ENCODE measurements around the gene AKT3.
"Not testable (repeated sequence)": the region's sequence is repeated elsewhere in the genome, so short reads cannot be mapped to it uniquely, and the experiment has no call there.

The AKT3 gene

DNA sequence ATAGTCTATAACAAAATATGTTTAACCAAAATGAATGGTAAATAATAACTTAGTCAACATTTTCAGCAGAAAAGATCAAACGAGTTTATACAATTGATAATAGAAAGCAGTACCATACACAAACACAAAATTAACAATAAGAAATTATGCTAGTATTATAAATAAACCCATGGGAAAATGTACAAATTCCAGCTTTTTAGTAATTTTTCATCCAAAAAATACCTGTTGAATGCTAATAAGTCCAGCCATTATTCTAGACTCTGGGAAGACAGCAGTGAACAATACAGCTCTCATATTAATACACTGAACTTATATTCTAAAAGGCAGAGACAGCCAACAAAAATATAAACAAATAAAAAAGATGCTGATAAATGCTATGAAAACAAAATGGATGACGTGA is 66.3 kb downstream of the AKT3 start:
- Mint-ChIP-seq H3K4me1 (ENCODE audit: low read depth) (peaks cover 16% of the 10 kb centered on the region), H3K27ac (peak overlapping the region; percentile 43), H3K27me3 (no peaks in the 10 kb centered on the region), H3K4me3 (no peak overlapping the region), H3K9me3 (ENCODE audit: low read depth) (no peaks in the 10 kb centered on the region), H3K36me3 (peaks cover 11% of the 10 kb centered on the region)

DNA sequence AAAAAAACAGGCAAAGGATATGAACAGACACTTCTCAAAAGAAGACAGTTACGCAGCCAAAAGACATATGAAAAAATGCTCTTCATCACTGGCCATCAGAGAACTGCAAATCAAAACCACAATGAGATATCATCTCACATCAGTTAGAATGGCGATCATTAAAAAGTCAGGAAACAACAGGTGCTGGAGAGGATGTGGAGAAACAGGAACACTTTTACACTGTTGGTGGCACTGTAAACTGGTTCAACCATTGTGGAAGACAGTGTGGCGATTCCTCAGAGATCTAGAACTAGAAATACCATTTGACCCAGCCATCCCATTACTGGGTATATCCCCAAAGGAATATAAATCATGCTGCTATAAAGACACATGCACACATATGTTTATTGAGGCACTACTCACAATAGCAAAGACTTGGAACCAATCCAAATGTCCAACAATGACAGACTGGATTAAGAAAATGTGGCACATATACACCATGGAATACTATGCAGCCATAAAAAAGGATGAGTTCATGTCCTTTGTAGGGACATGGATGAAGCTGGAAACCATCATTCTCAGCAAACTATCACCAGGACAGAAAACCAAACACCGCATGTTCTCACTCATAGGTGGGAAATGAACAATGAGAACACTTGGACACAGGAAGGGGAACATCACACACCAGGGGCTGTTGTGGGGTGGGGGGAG is 77.5 kb downstream of the AKT3 start:
- H3K27ac Mint-ChIP-seq, H3K27me3 Mint-ChIP-seq, H3K4me3 Mint-ChIP-seq: not testable (repeated sequence)
- Mint-ChIP-seq H3K9me3 (ENCODE audit: low read depth) (peaks cover 21% of the 10 kb centered on the region), H3K36me3 (peaks cover 36% of the 10 kb centered on the region), H3K4me1 (ENCODE audit: low read depth) (peaks cover 12% of the 10 kb centered on the region)

DNA sequence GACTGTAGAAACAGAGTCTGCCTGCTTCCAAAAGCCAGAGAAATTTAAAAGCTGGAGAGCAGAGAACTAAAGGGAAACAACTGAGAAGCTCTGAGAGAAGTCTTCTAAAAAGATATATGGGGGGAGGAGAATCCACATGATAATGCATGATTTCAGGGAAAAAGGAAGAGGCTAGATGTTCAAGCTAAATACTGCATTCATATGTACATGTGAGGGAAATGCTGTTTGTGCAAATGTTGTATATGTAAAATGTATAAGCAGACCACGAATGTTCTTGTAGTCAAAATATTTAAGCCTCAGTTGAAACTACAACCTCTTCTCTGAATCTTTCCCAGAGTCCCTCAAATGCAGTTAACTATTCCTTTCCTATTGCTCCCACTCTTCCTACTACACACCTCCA is 79.2 kb downstream of the AKT3 start:
- Mint-ChIP-seq H3K27ac (no peak overlapping the region), H3K4me3 (no peak overlapping the region), H3K36me3 (peaks cover 22% of the 10 kb centered on the region), H3K27me3 (no peaks in the 10 kb centered on the region), H3K4me1 (ENCODE audit: low read depth) (peaks cover 23% of the 10 kb centered on the region), H3K9me3 (ENCODE audit: low read depth) (peaks cover 15% of the 10 kb centered on the region)

DNA sequence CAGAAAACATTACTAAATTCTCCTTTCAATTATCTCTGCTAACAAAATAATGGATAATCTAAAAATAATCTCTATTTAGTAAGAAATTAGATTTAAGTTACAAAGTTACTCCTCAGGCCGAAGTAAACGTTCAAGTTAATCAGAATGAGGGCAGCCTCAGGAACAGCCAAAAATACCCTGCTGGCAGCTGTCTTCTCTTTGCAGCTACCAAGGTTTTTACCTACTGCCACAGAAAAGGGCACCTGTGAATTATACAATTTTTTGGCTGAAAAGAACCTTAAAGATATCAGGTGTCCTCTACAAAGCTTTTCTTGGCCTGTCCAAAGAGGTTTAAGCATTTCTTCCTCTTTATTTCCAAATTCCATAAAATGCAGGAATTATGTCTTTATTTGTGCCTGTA is 84.4 kb downstream of the AKT3 start:
- Mint-ChIP-seq H3K36me3 (peaks cover 5% of the 10 kb centered on the region), H3K27ac (no peak overlapping the region), H3K9me3 (ENCODE audit: low read depth) (peaks cover 4% of the 10 kb centered on the region), H3K4me1 (ENCODE audit: low read depth) (peaks cover 31% of the 10 kb centered on the region), H3K4me3 (no peak overlapping the region), H3K27me3 (no peaks in the 10 kb centered on the region)

DNA sequence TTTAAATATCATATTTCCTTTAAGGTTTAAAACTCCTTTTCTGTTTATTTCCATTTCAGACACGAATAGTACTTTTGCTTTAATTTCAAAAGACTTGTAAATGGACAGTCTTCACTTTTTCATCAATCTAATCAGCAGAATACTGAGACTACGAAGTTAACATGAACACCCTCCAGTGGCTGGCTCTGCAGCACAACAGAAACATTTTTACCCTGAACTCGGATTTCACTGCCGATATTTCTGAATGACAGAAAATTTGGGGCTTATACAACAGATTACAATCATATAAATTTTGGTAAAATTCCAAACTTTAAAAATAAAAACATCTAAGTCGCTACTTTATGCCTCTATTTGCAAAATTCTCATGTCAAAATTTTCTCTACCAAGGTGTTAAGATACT is 86.2 kb downstream of the AKT3 start:
- H3K27ac Mint-ChIP-seq = no peak overlapping the region
- peaks cover under 1% of the 10 kb centered on the region for H3K9me3 Mint-ChIP-seq (ENCODE audit: low read depth)
- H3K36me3 Mint-ChIP-seq = no peaks in the 10 kb centered on the region
- no peak overlapping the region for H3K4me3 Mint-ChIP-seq
- H3K4me1 Mint-ChIP-seq (ENCODE audit: low read depth) = peaks cover 34% of the 10 kb centered on the region
- no peaks in the 10 kb centered on the region for H3K27me3 Mint-ChIP-seq

DNA sequence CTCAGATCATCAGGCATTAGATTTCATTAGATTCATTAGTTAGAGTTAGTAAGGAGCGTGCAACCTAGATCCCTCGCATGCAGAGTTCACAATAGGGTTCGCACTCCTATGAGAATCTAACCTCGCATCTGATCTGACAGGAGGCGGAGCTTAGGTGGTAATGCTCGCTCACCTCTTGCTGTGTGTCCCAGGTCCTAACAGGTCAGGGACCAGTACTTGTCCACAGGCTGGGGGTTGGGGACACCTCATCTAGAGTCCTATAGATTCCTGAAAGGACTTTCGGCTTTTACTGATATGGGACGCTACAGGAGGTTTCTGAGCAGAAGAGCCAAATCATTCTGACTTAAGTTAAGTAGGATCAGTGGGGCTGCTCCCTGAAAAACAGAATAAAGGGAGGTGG is 91.4 kb downstream of the AKT3 start:
- peaks cover 2% of the 10 kb centered on the region for H3K36me3 Mint-ChIP-seq
- H3K27ac Mint-ChIP-seq = no peak overlapping the region
- no peaks in the 10 kb centered on the region for H3K27me3 Mint-ChIP-seq
- H3K4me3 Mint-ChIP-seq = no peak overlapping the region
- peaks cover 50% of the 10 kb centered on the region for H3K4me1 Mint-ChIP-seq (ENCODE audit: low read depth)
- H3K9me3 Mint-ChIP-seq (ENCODE audit: low read depth) = no peaks in the 10 kb centered on the region

DNA sequence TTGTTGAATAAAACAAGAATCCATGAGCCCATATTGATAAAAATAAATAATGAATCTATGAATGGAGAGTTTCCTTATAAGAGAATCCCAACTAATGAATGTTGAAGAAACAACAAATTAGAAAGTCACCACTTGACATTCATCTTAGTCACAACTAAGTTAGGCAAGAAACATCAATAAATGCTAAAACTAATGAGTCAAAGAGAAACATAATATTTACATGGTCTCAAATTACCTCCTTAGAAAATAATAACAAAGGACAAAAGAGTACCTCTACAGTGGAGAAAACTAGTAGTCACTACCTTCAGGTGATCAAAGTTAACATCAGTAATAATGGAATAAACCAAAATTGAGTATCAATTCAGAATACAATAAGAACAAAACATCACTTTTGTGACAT is 93.5 kb downstream of the AKT3 start:
- Mint-ChIP-seq H3K27ac (no peak overlapping the region), H3K36me3 (peaks cover 2% of the 10 kb centered on the region), H3K4me1 (ENCODE audit: low read depth) (peaks cover 57% of the 10 kb centered on the region), H3K9me3 (ENCODE audit: low read depth) (no peaks in the 10 kb centered on the region), H3K4me3 (no peak overlapping the region), H3K27me3 (no peaks in the 10 kb centered on the region)

DNA sequence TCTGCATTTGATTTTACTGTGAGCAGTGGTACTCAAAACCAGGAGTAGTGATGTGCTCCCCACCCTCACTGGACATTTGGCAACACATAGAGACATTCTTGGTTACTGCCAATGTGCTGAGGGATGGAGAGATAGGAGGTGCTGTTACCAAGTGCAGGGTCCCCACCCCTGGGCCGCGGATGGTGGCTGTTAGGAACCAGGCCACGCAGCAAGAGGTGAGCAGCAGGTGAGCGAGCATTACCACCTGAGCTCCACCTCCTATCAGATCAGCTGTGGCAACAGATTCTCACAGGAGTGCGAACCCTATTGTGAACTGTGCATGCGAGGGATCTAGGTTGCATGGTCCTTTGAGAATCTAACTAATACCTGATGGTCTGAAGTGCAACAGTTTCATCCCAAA is 95.7 kb downstream of the AKT3 start:
- Mint-ChIP-seq H3K4me3 (no peak overlapping the region), H3K9me3 (ENCODE audit: low read depth) (no peaks in the 10 kb centered on the region), H3K27me3 (no peaks in the 10 kb centered on the region), H3K36me3 (peaks cover 2% of the 10 kb centered on the region), H3K4me1 (ENCODE audit: low read depth) (peaks cover 60% of the 10 kb centered on the region), H3K27ac (no peak overlapping the region)

DNA sequence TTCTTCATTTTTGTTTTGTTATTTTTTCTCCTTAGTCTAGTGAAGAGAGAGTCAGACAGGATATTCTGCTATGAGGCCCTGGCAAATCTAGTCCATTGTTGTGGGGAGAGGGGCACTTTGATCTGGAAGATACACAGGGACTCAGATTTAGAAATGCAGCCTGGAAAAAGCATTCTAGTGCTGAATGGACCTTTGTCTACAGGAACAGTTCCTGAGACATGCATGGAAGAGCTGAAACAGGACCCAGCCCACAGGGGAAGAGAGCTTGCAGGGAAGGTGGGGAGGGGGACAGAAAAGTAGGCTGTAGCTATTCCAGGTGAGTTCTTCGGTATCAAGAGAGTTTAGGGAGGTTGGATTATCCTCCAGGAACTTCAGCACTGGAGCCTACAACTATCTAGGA is 98.5 kb downstream of the AKT3 start:
- Mint-ChIP-seq H3K36me3 (no peaks in the 10 kb centered on the region), H3K9me3 (ENCODE audit: low read depth) (no peaks in the 10 kb centered on the region), H3K4me1 (ENCODE audit: low read depth) (peaks cover 52% of the 10 kb centered on the region), H3K27me3 (no peaks in the 10 kb centered on the region), H3K4me3 (no peak overlapping the region), H3K27ac (peak overlapping the region; percentile 68)

DNA sequence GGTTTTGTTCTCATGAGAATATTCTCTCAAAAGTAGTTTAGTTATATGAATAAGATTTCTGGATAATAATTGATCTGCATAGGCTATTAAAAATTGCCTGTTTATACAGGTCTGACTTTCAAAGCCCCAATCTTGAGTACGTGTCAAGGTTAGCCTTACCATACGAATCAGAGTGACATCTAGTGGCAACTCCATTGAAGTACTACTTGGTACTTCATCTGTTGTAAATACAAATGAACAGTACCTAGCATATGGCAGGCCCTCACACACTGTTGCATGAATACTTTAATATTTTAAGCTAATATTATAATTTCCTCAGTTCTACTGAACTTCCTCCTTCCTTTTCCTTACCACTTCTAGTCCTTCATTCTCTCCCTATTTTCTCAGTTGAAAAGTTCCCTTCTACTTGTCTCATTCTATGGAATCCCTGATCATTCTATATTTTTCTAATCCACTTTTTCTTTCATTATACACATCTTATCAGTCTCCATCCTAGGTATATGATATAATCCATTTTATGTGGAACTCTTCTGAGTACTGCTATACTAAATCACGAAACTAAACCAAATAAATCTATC is 101.2 kb downstream of the AKT3 start:
- peaks cover 35% of the 10 kb centered on the region for H3K4me1 Mint-ChIP-seq (ENCODE audit: low read depth)
- peaks cover 4% of the 10 kb centered on the region for H3K36me3 Mint-ChIP-seq
- H3K9me3 Mint-ChIP-seq (ENCODE audit: low read depth) = no peaks in the 10 kb centered on the region
- no peaks in the 10 kb centered on the region for H3K27me3 Mint-ChIP-seq
- peak overlapping the region; percentile 7 for H3K27ac Mint-ChIP-seq
- no peak overlapping the region for H3K4me3 Mint-ChIP-seq

DNA sequence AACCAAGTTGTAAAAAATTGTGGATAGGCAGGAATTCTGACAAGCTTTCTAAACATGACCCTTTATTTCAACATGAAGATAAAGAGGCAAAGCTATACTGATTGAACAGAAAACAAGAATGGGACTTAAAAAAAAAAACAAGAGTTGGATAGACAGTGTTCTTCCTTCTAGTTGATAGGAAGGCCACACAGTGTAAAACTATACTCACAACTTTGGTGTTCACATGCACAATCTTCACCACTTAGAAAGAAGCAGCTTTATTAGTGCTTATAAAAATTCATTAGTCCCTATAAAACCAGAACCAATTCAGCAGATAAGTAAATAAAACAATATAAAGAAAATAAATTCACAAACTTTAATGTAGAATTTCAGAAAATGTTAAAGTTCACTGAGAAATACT is 101.8 kb downstream of the AKT3 start:
- H3K4me1 Mint-ChIP-seq (ENCODE audit: low read depth) = peaks cover 29% of the 10 kb centered on the region
- H3K9me3 Mint-ChIP-seq (ENCODE audit: low read depth) = no peaks in the 10 kb centered on the region
- peaks cover 4% of the 10 kb centered on the region for H3K36me3 Mint-ChIP-seq
- no peak overlapping the region for H3K27ac Mint-ChIP-seq
- no peaks in the 10 kb centered on the region for H3K27me3 Mint-ChIP-seq
- no peak overlapping the region for H3K4me3 Mint-ChIP-seq

DNA sequence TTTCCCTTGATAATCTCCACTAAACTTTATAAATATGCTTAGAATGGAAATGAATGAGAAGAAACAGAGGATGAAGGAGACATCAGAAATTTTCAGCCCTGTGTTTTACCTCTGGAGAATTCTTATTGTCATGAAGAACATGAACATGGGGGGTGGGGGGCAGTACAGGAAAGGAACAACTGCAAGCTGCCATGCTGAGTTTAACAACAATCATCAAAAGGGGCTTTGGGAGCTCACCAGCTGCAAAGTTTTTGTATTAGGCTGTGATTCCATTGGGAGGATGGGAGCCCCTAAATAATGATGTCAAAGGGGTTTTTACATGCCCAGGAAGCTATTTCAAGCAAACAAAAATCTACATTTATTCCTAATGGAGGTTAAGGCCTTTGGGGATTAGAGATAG is 103.3 kb downstream of the AKT3 start:
- no peak overlapping the region for H3K27ac Mint-ChIP-seq
- no peak overlapping the region for H3K4me3 Mint-ChIP-seq
- peaks cover 9% of the 10 kb centered on the region for H3K36me3 Mint-ChIP-seq
- H3K27me3 Mint-ChIP-seq = no peaks in the 10 kb centered on the region
- no peaks in the 10 kb centered on the region for H3K9me3 Mint-ChIP-seq (ENCODE audit: low read depth)
- H3K4me1 Mint-ChIP-seq (ENCODE audit: low read depth) = peaks cover 28% of the 10 kb centered on the region

DNA sequence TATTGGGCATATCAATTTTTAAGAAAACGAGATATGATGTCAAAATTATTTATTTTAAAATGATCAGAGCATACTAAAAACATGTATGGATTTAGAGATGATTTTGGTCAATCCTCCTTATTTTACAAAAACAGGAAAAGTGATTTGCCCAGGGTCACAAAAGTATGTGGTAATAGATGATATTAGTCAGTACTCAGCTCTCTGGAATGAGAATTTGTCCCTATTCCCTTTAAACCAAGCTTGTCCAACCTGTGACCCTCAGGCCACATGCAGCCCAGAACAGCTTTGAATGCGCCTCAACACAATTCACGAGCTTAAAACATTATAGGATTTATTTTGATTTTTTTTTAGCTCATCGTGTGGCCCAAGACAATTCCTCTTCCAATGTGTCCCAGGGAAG is 104.7 kb downstream of the AKT3 start:
- Mint-ChIP-seq H3K27ac (no peak overlapping the region), H3K4me1 (ENCODE audit: low read depth) (peaks cover 21% of the 10 kb centered on the region), H3K9me3 (ENCODE audit: low read depth) (no peaks in the 10 kb centered on the region), H3K4me3 (no peak overlapping the region), H3K27me3 (no peaks in the 10 kb centered on the region), H3K36me3 (peaks cover 9% of the 10 kb centered on the region)

DNA sequence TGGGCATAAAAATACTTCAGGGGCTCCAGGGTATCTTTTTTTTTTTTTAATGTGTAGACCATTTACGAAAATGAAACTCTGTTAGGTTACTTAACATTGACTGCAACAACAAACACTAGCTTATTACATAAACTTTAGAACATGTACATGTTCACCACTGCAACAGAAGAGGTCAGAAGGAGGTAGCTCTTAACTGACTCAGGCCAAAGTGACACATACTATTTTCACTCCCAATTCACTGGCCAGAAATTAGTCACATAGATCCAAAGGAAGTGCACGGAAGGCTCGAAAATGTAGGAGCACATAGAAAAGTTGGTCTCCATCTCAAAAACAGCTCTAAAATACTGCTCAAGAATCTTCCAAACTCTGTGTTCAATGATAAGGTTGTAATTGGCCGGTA is 107.2 kb downstream of the AKT3 start:
- peaks cover 18% of the 10 kb centered on the region for H3K4me1 Mint-ChIP-seq (ENCODE audit: low read depth)
- no peak overlapping the region for H3K4me3 Mint-ChIP-seq
- no peaks in the 10 kb centered on the region for H3K9me3 Mint-ChIP-seq (ENCODE audit: low read depth)
- no peak overlapping the region for H3K27ac Mint-ChIP-seq
- H3K27me3 Mint-ChIP-seq = no peaks in the 10 kb centered on the region
- peaks cover 15% of the 10 kb centered on the region for H3K36me3 Mint-ChIP-seq

DNA sequence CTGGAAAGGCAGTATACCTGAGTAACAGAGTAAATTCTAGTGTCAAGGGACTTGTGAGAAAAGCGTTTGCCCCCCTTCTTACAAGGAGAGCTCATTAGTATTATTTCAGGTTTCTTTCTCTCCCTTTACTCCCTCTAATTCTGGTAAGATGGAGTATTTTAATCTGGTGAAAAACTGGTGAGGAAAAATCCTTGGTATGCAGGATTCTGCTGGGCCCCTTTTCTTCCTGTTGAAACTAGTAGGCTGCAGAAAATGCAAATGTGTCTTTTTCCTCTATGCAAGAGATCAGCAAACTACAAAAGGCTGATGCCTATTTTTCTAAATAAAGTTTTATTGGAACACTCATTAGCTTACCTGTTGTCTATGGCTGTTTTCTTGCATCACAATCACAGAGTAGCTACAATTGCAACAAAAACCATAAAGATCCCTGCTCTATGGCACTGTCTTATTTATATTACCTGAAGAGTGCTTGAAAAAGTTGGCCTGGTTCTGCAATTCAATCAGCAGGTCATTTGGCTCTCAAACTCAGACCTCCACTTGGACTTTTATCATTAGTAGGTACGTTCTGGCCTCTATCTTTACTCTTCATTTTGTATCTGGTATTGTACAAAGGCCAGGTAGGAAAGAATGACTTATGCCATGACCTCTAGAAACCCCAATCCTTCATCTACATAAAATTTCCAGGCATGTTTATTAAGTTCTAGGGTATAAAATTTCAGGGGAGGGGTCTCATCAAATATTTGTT is 109.6 kb downstream of the AKT3 start:
- Mint-ChIP-seq H3K27me3 (no peaks in the 10 kb centered on the region), H3K27ac (no peak overlapping the region), H3K4me3 (no peak overlapping the region), H3K36me3 (peaks cover 15% of the 10 kb centered on the region), H3K9me3 (ENCODE audit: low read depth) (no peaks in the 10 kb centered on the region), H3K4me1 (ENCODE audit: low read depth) (peaks cover 20% of the 10 kb centered on the region)
